ENCODE data around the gene CNIH2.

GRCh38 chr11:66278363-66279091 is 552 bp downstream of the CNIH2 start:
- TF ChIP-seq POLR2A (IDR thresholded peaks at IDR 0.05): no peak
- TF ChIP-seq CTCF (IDR thresholded peaks at IDR 0.05): no peak
